Pancreas (tissue), 10 donors: ENCODE measurements around the gene SKAP1. TPM values are rescaled to one million over a fixed set of nuclear protein-coding genes. Genes with fewer than 3 reads are reported as not detected.
"Not testable (repeated sequence)": the region's sequence is repeated elsewhere in the genome, so short reads cannot be mapped to it uniquely, and the experiment has no call there.

Experiments used
- ATAC-seq, 4 donors: fragments of 200-7000 bp; cut with Tn5 transposase; one replicate each; pipeline versions ENCODE4 v1.8.0 to v1.9.1; 2020; ENCODE audit warnings: mild to moderate bottlenecking in 4 of 4, moderate library complexity in 4 of 4
- DNase-seq, 6 donors: peaks; one replicate each; pipeline ENCODE4 v3.0.0-alpha.2; 2020
- FAIRE-seq: peaks from 2 replicates; lab custom pipeline; 2012; peaks lifted over from hg19 to GRCh38; lab: Jason Lieb, UNC
- H3K27ac ChIP-seq, 4 donors: fragments of 200-600 bp; sonication (generic); 1 replicate in 3 of 4; 2 replicates in 1 of 4; pipeline versions ENCODE4 v1.5.0 to v1.8.0; 2020
- H3K27me3 ChIP-seq, 4 donors: fragments of 200-600 bp; one replicate each; pipeline ENCODE4 v1.8.0; 2021
- H3K36me3 ChIP-seq, 3 donors: fragments of 200-600 bp; sonication (generic) in 1 of 3; one replicate each; pipeline versions ENCODE4 v1.5.0 to v1.8.0; 2020 to 2021
- H3K4me1 ChIP-seq, 3 donors: fragments of 200-600 bp; one replicate each; pipeline ENCODE4 v1.8.0; 2021
- H3K4me3 ChIP-seq, 4 donors: fragments of 200-600 bp; sonication (generic) in 2 of 4; one replicate each; pipeline versions ENCODE4 v1.5.0 to v1.8.0; 2020 to 2021
- H3K9me3 ChIP-seq, 4 donors: fragments of 200-600 bp; one replicate each; pipeline ENCODE4 v1.8.0; 2021
- CTCF ChIP-seq, 4 donors: fragments of 200-600 bp; sonication (generic) in 3 of 4; IDR thresholded peaks; one replicate each; pipeline versions ENCODE4 v1.5.0 to v1.8.0; 2021; ENCODE audit warnings: antibody characterized with exemption in 4 of 4
- WGBS, 2 donors: extraction: QIAGEN DNeasy Blood & Tissue Kit; methylation state at CpG; one replicate each; pipeline ENCODE4 v1.1.7; 2013; 5-methylcytosine and 5-hydroxymethylcytosine counted together
- intact Hi-C, 3 donors: fragments of 100-400 bp; cut with DNase I; formaldehyde crosslinking; loops; one replicate each; pipeline versions ENCODE4 v1.11.1 to v1.14.2; 2022
- polyA plus RNA-seq, 2 donors: library from polyadenylated mRNA; stranded (reverse); fragments of 200-250 nt; gene quantifications; one replicate each; pipeline ENCODE4 v1.2.3, GENCODE V29; 2013
- total RNA-seq, 6 donors: library from RNA; stranded (reverse); fragmentation: NEBNext Ultra II Directional in 4 of 6; extraction: Animal tissue kit (Norgen Biotek cat#: 25700) in 4 of 6; gene quantifications; one replicate each; pipeline versions ENCODE4 v1.2.1 to v1.2.4, GENCODE V29; 2021 to 2023
- donor health status: healthy with polysubstance abuse.
- donor health status: DM: no; HTN: no; CAD: no; lungs with moderate emphysema.
- donor health status: DM: no; HTN: no; CAD: no.
- donor health status: control.
- donor health status: control.
- donor health status: Bipolar disorder and iron deficiency.
- donor health status: DM: yes; HTN: yes; CAD: no.
- donor health status: DM: no; HTN: no; CAD: no.
- donor health status: DM: no; HTN: no; CAD: no.
- donor health status: DM: yes; HTN: yes; CAD: no.

Gene SKAP1
- total and polyA plus RNA-seq, 8 donors: 0.92 to 5.2 (median 3.0) TPM

- Histone ChIP-seq H3K4me1 (no peaks in the 10 kb centered on the region), H3K27ac (no peak overlapping the region), H3K36me3 (no peaks in the 10 kb centered on the region), H3K4me3 (no peak overlapping the region), H3K27me3 (peaks cover 0 to 4% (median 0%) of the 10 kb centered on the region in 4 donors), H3K9me3 (no peaks in the 10 kb centered on the region)
- no peak for ATAC-seq
- intact Hi-C loops: no loop called here
- FAIRE-seq: no peak
- no peak for TF ChIP-seq CTCF (IDR thresholded peaks at IDR 0.05)
- WGBS, 2 donors: 71 to 78% methylated on average over 4 of the region's 4 CpGs
- DNase-seq: no peak
These were observed 9.2 kb downstream of the SKAP1 start for GRCh38 chr17:48420823-48421222.

- Histone ChIP-seq H3K4me3 (no peak overlapping the region), H3K9me3 (no peaks in the 10 kb centered on the region), H3K27ac (no peak overlapping the region), H3K36me3 (no peaks in the 10 kb centered on the region), H3K4me1 (no peaks in the 10 kb centered on the region), H3K27me3 (peaks cover 0 to 4% (median 0%) of the 10 kb centered on the region in 4 donors)
- ATAC-seq (no peak), DNase-seq (no peak), FAIRE-seq (no peak)
- TF ChIP-seq CTCF (IDR thresholded peaks at IDR 0.05): no peak
- intact Hi-C loops: no loop called here
- WGBS, 2 donors: 25 to 31% methylated on average over 3 of the region's 3 CpGs
These were observed 13.0 kb downstream of the SKAP1 start for GRCh38 chr17:48416971-48417370.

GRCh38 chr17:48413613-48414405 is 16.2 kb downstream of the SKAP1 start:
- no peak for DNase-seq
- H3K4me3 ChIP-seq: no peak overlapping the region
- no peak for FAIRE-seq
- 71 to 79% methylated on average over 5 of the region's 5 CpGs for WGBS, 2 donors
- intact Hi-C loops: no loop called here
- no peak for ATAC-seq
- no peaks in the 10 kb centered on the region for H3K36me3 ChIP-seq
- peaks cover 0 to 4% (median 0%) of the 10 kb centered on the region in 4 donors for H3K27me3 ChIP-seq
- no peaks in the 10 kb centered on the region for H3K9me3 ChIP-seq
- no peak overlapping the region for H3K27ac ChIP-seq
- H3K4me1 ChIP-seq: no peaks in the 10 kb centered on the region
- no peak for TF ChIP-seq CTCF (IDR thresholded peaks at IDR 0.05)

- H3K4me1 ChIP-seq: no peaks in the 10 kb centered on the region
- no peak for DNase-seq
- H3K27me3 ChIP-seq: peaks cover 0 to 4% (median 0%) of the 10 kb centered on the region in 4 donors
These were observed 17.2 kb downstream of the SKAP1 start for GRCh38 chr17:48412841-48413240.

GRCh38 chr17:48410821-48411220 is 19.2 kb downstream of the SKAP1 start:
- H3K4me1 ChIP-seq, DNase-seq, H3K4me3 ChIP-seq, ATAC-seq, H3K36me3 ChIP-seq, FAIRE-seq, H3K27me3 ChIP-seq, H3K9me3 ChIP-seq, intact Hi-C loops, H3K27ac ChIP-seq: not testable (repeated sequence)
- WGBS, 2 donors: 87 to 92% methylated on average over 7 of the region's 7 CpGs

More at GRCh38 chr17:48412841-48413240, 17.2 kb downstream of the SKAP1 start:
- Histone ChIP-seq H3K27ac (no peak overlapping the region), H3K9me3 (no peaks in the 10 kb centered on the region), H3K4me3 (no peak overlapping the region), H3K36me3 (no peaks in the 10 kb centered on the region)
- ATAC-seq (no peak), FAIRE-seq (no peak)
- no peak for TF ChIP-seq CTCF (IDR thresholded peaks at IDR 0.05)
- WGBS, 2 donors: 72 to 91% methylated on average over 1 of the region's 1 CpG
- intact Hi-C loops: no loop called here
